Lower leg skin (tissue), 3 donors: ENCODE measurements around the gene ZNF674.

Source experiments
- POLR2A ChIP-seq, 2 donors: fragments of 450-650 bp; IDR thresholded peaks; one replicate each; pipeline ENCODE4 v1.6.1; 2016 to 2017; ENCODE audit warnings: antibody characterized with exemption in 2 of 2, mild to moderate bottlenecking in 1 of 2, moderate library complexity in 1 of 2
- TF ChIP-seq, protein P1 (sequence below), 3 donors: fragments of 450-650 bp; IDR thresholded peaks; one replicate each; pipeline ENCODE4 v1.5.1; 2016; ENCODE audit warnings: antibody characterized with exemption in 3 of 3, mild to moderate bottlenecking in 3 of 3, moderate library complexity in 2 of 3

- TF ChIP-seq, protein P1, sequence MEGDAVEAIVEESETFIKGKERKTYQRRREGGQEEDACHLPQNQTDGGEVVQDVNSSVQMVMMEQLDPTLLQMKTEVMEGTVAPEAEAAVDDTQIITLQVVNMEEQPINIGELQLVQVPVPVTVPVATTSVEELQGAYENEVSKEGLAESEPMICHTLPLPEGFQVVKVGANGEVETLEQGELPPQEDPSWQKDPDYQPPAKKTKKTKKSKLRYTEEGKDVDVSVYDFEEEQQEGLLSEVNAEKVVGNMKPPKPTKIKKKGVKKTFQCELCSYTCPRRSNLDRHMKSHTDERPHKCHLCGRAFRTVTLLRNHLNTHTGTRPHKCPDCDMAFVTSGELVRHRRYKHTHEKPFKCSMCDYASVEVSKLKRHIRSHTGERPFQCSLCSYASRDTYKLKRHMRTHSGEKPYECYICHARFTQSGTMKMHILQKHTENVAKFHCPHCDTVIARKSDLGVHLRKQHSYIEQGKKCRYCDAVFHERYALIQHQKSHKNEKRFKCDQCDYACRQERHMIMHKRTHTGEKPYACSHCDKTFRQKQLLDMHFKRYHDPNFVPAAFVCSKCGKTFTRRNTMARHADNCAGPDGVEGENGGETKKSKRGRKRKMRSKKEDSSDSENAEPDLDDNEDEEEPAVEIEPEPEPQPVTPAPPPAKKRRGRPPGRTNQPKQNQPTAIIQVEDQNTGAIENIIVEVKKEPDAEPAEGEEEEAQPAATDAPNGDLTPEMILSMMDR (IDR thresholded peaks at IDR 0.05): no peak
- no peak for TF ChIP-seq POLR2A (IDR thresholded peaks at IDR 0.05)
Measured at GRCh38 chrX:46463682-46464081, 81.5 kb downstream of the ZNF674 start.
